Cerebellar cortex (tissue), 1 donor: ENCODE data around the gene BASP1.
"Not testable (repeated sequence)": the region's sequence is repeated elsewhere in the genome, so short reads cannot be mapped to it uniquely, and the experiment has no call there.

Source experiments
- DNase-seq: peaks from one replicate; pipeline ENCODE4 v3.0.0-alpha.2; 2015; ENCODE audit warnings: low spot score

The BASP1 gene

DNA sequence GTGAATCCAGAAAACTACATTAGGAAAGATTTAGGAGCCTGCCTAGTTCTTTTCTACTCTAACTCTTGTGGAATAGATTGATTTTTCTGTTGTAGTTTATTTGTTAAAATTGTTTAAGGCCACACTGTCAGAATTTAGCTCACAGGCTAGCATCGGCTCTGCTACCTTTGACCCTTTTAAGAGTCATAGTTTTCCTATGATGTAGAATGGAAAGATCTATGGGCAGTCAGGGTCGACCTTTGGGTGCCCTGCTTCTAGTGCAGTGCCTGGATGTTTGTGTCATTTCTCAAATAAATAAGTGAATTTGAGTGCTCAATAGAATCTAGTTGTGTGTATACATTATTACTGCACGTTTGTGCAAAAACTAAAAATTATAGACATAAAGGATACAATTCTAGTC is 38.7 kb downstream of the BASP1 start:
- DNase-seq, result no peak

DNA sequence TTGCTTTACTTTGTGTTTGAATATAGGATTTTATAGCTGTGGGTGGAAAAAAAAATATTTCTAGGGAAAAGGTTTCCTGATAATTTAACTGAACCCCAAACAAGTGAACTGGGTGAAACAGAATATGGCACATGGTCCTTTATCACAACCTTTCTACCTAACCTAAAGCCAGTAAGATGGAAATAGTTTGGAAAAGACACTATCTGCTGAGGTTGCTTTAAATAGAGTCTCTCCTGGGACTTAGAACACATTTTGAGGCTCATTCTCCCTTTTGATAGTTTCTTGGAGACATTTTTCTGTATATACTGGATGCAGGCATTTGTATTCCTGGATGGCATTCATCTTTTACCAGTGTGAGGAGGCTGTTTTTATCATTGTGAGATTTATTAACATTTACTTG is 39.4 kb downstream of the BASP1 start:
- DNase-seq, result no peak

DNA sequence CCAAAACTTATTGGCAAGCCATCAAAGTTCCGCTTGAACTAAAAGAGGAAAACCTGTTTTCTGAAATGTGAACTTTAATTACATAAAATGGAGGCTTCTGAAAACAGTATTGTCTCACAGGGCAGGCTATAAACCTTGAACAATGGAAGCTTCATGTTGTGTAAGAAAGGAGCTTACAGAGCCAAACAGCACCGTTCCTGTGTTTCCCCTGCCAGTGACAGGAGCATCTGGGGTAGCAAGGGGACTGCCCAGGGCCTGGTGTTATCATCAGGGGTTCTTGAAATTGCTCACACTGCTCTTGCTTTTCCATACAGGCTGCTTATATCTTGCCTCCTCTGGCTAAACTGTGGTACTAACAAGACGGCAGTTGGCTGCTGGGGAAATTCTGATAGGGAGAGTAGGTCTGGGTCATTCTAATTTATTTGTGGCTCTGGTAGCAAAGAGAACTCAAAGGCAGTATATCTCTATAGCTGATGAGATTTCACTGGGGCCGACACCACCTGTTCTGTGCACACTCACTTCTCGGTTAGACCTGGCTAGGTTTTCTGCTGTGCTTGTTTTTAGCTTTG is 40.4 kb downstream of the BASP1 start:
- peak; percentile 69 for DNase-seq

DNA sequence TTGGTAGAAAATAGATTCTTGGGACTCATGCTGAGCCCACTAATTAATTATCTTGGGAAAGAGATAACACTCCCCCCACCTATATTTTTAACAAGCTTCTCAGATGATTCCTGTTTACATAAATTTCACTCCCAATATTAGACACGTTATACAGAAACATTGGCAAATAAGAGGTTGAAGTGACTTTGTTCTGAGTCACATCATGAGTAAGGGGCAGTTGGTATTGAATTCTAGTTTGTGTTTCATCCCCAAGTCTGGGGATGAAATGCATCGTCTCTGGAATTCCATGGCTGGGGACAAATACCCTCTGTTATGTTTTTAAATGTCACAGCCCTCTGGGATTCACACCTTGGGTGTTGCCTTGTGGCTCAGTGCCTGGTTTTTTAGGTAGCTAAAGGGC is 41.0 kb downstream of the BASP1 start:
- no peak for DNase-seq

DNA sequence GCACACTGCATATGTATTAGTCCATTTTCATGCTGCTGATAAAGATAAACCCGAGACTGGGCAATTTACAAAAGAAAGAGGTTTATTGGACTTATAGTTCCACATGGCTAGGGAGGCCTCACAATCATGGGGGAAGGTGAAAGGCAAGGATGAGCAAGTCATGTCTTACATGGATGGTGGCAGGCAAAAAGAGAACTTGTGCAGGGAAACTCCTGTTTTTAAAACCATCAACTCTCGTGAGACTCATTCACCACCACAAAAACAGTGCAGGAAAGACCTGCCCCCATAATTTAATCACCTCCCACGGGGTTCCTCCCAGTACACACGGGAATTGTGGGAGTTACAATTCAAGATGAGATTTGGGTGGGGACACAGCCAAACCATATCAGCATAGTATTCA is 41.6 kb downstream of the BASP1 start:
- not testable (repeated sequence) for DNase-seq

DNA sequence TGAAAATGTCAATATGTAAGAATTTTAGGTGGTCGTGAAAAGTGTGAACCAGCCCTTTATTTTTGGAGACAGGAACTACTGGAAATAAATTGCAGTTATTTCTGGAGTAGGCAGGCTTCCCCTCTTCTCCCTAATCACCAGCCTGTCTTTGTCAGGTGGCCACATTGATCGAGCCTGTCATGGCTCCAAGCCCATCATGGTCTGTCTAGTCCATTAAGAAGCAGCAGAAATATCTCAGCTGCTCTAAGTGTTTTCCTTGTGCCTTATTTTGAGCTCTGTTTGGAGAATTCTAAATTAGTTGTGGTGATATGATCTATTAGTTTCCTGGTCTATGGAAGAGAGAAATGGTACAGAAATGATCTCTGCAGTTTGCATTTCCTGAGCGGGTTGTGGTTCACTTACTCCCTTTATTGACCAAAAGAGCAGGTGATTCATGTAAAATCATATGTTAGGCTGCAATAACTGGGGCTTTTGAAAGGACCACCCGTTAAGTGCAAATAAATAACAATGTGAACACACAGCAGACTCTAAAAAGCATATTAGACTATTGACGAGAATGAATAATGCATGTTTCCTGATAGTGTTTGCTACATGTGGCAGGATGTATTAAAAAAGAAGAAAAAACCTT is 42.3 kb downstream of the BASP1 start:
- DNase-seq, result no peak

DNA sequence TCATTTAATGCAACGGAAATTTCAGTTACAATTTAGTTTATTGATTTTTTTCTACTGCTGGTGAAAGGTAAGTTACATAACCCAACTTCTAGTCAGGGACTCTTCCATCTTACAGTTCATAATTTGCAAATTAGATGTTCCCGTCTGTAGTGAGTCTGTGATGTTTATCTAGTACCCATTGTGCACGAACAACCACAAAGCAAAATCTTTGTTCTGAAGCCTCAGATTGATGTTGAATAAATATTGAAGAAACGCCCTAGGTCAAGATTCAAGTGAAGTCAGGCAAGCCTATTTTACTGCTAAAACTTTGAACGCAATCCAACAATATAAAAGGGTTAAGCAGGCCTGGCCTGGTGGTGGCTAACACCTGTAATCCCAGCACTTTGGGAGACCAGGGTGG is 43.1 kb downstream of the BASP1 start:
- no peak for DNase-seq

DNA sequence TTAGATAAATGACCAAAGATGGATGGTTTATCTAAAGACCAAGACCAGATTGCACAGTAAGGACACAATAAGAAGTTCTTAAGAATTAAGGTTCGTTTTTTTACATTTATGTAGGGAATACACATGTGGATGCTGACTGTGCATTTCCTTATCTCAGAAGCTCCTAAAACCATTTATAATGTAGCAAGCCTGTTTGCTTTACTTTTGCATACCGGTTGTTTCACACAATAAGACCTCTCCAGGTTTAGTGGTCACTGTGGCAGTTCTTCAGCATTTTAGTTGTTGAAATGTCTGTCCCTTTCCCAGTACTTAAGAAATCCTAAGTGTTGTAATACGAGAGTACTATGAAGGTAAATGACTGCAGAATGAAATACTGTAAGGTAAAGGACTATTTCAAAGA is 43.6 kb downstream of the BASP1 start:
- DNase-seq, result no peak

DNA sequence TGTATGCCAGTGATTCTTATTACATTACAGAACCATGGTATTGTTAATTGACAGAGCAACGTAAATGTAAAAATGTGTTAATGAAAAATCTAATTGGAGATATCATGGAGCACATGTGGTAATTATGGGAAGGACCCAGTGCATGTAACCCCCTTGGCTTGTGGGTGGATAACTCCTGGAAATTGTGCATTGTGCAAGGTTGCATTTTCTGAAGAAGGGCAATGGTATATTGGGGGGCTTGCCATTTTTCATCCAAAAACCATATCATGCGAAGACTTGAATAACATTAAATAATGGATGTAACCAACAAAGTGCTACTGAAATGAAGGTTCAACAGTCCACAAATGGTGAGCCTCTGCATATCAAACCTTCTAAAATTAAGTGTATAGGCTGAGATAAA is 47.6 kb downstream of the BASP1 start:
- no peak for DNase-seq

DNA sequence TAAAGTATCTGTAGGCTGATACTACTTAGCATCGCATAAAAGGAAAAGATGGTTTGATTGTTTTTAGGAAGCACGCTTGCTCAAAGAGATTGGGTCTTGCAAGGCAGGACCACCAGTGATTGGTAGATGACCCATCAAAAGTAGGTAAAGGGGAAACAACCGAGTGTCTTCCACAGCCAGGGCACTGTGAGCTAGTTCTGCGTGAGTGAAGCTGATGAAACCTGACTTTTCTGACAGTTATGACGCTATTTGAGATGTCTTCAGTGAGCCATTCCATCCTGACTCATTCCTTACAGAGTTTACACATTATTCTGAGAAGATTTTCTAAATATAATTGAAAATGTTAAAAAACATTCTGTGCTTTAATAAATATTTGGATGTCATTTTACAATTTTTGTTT is 49.7 kb downstream of the BASP1 start:
- DNase-seq, result no peak

DNA sequence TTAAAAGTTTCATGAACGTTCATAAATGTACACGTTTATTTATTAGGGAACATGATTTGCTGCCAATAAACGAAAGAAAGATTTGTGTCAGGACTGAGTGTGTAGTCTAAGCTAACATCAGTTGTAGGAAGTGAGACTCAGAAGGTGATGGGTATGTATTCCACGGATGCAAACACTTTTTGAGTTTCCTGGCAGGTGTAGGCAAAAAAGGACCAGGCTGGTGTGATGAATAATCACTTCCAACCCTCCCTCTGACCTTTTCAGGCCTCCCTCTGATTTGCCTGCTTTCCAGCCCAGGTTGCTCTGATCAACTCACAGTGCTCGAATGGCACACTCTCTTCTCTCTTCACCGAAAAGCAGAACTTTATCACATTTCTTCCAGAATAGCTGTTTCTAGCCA is 51.8 kb downstream of the BASP1 start:
- peak; percentile 27 for DNase-seq

DNA sequence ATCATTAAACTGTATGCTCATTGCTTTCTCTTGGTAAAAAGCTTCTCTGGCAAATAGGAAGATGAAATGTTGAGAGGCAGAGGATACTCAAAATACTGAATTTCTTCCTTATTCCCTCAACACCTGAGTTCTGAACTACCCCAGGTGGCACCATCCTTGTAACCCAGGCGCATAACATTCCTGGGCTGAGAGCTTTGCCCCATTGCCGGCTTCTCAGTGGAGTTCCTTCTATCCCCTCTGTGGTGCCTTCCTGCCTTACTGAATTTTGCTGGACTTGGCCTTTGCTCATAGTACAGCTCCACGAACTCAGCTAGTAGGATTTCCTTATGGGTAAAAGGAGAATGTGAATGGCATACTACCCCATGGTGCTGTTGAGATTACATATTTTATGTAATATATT is 54.7 kb downstream of the BASP1 start:
- no peak for DNase-seq

DNA sequence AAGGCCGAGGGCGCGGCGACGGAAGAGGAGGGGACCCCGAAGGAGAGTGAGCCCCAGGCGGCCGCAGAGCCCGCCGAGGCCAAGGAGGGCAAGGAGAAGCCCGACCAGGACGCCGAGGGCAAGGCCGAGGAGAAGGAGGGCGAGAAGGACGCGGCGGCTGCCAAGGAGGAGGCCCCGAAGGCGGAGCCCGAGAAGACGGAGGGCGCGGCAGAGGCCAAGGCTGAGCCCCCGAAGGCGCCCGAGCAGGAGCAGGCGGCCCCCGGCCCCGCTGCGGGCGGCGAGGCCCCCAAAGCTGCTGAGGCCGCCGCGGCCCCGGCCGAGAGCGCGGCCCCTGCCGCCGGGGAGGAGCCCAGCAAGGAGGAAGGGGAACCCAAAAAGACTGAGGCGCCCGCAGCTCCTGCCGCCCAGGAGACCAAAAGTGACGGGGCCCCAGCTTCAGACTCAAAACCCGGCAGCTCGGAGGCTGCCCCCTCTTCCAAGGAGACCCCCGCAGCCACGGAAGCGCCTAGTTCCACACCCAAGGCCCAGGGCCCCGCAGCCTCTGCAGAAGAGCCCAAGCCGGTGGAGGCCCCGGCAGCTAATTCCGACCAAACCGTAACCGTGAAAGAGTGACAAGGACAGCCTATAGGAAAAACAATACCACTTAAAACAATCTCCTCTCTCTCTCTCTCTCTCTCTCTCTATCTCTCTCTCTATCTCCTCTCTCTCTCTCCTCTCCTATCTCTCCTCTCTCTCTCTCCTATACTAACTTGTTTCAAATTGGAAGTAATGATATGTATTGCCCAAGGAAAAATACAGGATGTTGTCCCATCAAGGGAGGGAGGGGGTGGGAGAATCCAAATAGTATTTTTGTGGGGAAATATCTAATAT is 58.1 kb downstream of the BASP1 start:
- no peak for DNase-seq

DNA sequence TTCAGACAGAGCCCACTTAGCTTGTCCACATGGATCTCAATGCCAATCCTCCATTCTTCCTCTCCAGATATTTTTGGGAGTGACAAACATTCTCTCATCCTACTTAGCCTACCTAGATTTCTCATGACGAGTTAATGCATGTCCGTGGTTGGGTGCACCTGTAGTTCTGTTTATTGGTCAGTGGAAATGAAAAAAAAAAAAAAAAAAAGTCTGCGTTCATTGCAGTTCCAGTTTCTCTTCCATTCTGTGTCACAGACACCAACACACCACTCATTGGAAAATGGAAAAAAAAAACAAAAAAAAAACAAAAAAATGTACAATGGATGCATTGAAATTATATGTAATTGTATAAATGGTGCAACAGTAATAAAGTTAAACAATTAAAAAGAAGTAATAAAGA is 59.0 kb downstream of the BASP1 start:
- DNase-seq, result no peak

DNA sequence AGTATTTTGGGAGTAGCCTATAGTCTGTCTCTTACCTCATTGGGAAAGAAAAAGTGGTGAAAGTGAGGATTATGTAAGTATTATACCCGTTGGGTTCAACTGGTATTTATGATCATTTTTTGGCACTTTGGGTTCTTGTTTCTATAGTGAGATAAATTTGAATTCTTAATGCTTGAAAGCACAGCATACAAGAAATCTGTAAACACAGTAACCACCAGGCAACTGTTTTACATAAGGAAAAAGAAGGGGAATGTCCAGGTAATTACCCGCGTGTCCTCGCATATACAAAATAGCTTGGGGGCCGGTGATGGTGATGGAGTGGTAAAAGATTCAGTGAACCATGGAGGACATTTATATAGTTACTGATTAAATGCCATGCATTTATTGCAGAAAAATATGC is 60.5 kb downstream of the BASP1 start:
- no peak for DNase-seq

DNA sequence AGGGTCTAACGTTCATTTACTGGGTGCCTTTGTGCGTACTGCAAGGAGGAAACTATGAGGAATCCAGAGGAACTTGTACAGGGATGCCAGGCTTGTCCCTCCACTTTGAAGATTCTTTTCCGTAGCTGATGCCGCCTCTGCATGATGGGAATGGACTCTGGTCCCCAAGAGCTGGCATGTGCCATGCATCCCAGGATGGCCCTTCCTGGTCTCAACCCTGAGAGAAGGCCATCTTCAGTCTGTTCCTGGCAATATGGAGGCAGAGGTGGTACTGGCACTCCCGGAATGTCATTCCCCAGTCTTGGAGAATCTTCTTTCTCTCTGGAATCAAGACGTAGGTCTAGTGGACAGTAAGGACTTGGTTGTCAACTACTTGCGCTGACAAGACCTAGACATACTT is 61.5 kb downstream of the BASP1 start:
- no peak for DNase-seq

DNA sequence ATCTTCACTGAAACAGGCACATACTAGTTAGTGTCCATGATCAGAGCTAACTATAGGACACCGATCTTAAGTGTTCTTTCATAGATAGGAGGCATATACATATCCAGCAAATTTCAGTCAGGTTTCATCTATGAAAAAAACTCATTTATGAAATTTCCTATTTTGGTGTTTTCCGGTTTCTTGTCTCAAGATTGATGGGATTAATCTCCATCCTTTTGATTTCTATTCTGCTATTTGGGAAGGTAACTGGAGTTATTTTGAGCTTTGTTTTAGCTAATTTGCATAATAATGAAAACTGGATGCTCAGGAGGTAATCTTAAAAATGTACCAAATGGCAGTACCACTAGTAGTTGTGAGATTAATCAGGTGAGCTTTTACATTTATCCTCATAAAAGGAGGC is 62.1 kb downstream of the BASP1 start:
- DNase-seq, result no peak

DNA sequence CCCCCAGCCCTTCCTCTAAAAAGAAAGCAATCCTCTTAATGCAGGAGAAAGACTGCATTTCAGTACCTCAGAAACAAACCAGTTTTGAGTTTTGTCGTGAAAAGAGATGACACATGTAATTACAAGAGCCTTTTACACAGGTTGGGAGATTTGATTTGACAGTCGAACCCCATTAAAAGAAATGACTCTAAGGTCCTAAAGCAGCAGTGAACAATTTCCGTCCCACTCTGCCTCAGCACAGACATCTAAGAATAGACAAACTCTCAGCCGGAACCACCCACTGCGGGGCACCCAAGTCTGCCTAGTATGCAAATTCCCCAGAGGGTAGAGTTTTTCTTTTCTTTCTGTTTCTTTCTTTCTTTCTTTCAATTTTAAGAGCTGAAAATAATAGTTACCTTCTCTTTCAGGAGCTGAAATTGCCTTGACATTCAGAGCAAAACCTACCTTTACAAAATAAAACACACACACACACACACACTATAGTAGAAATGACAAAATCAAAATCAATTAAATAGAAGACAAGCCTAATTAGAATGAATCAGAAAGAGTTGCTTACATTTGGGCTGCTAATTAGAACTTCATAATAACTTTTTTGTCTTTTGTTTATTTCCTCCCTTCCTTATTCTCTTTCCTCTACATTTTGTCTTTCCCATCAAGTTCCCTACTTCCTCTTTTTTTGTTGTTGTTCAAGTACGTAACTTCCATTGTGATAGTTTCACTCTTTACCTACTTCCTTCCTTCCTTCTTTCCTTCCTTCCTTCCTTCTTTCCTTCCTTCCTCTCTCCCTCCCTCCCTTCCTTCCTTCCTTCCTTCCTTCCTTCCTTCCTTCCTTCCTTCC is 65.1 kb downstream of the BASP1 start:
- DNase-seq, result no peak

DNA sequence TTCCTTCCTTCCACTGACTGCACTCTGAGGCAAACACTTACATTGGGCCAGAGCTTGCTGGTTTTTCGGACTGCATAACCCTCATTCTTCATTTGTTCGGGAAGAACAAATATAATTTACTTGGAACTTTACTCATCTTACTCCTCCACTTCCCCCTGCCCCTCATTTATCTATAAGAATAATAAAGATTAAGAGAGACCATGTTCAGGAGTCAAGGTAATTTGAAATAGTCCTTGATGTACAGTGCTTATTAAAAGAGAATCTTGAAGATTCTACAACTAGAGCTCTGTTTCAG is 65.6 kb downstream of the BASP1 start:
- no peak for DNase-seq

DNA sequence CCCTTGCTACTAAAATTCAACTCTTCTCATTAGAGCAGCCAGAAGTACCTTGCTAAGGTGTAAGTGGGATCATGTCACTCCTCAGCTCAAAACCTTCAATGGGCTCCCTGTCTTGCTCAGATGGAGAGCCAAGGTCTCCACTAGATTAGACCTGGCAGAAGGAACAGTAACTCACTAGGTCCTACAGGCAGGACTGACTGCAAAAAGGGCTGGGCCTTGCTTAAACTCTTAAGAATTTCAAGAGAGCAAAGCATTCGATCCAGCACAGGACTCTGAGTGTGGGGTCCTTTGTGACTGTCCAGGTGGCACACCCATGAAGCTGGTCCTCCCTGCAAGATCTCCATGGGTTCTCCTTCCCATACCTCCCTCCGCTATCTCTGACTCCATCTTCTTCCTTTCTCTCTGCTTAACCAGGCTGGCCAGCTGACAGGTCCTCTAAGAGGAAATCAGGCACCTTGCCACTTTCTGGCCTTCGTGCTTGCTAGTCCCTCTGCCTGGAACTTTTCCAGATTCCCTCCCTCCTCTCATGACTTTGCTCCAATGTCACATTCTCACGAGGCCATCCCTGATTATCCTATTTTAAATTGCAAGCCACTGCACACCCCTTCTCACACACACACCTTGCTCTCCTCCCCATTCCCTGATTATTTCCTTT is 70.2 kb downstream of the BASP1 start:
- no peak for DNase-seq

DNA sequence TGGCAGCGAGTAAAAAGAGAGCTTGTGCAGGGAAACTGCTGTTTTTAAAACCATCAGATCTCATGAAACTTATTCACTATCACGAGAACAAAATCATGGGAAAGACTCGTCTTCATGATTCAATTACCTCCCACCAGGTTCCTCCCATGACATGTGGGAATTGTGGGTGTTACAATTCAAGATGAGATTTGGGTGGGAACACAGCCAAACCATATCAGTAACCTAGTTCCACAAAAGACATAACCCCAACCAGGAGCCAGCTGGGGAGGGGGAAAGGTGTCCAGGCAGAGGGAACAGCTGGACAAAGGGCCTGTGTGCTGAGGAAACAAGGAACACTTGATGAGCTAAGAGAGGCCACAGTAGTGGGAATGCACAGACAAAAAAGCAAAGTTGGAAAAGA is 71.1 kb downstream of the BASP1 start:
- DNase-seq, result no peak
